ENCODE data around the gene VAV2.

Gene VAV2

GRCh38 chr9:133943036-133943780, 48.9 kb downstream of the VAV2 start:
- no peak overlapping the region for H3K27ac Mint-ChIP-seq
- ATAC-seq (no peak), DNase-seq (no peak)
- peaks cover 3% of the 10 kb centered on the region for H3K4me1 Mint-ChIP-seq
- no peaks in the 10 kb centered on the region for H3K9me3 Mint-ChIP-seq
- no peaks in the 10 kb centered on the region for H3K27me3 Mint-ChIP-seq
- no peak overlapping the region for H3K4me3 Mint-ChIP-seq
- H3K36me3 Mint-ChIP-seq (ENCODE audit: low read depth) = no peaks in the 10 kb centered on the region

GRCh38 chr9:133942206-133942975, 49.7 kb downstream of the VAV2 start:
- Mint-ChIP-seq H3K36me3 (ENCODE audit: low read depth) (no peaks in the 10 kb centered on the region), H3K27me3 (no peaks in the 10 kb centered on the region), H3K4me1 (peaks cover 3% of the 10 kb centered on the region), H3K4me3 (no peak overlapping the region), H3K9me3 (no peaks in the 10 kb centered on the region), H3K27ac (no peak overlapping the region)
- no peak for DNase-seq
- no peak for ATAC-seq

GRCh38 chr9:133939845-133940244, 52.3 kb downstream of the VAV2 start:
- no peaks in the 10 kb centered on the region for H3K4me1 Mint-ChIP-seq
- H3K27ac Mint-ChIP-seq = no peak overlapping the region
- H3K4me3 Mint-ChIP-seq = no peak overlapping the region
- no peak for DNase-seq
- no peaks in the 10 kb centered on the region for H3K27me3 Mint-ChIP-seq
- no peak for ATAC-seq
- no peaks in the 10 kb centered on the region for H3K36me3 Mint-ChIP-seq (ENCODE audit: low read depth)
- no peaks in the 10 kb centered on the region for H3K9me3 Mint-ChIP-seq

GRCh38 chr9:133939171-133939785, 52.8 kb downstream of the VAV2 start:
- no peaks in the 10 kb centered on the region for H3K9me3 Mint-ChIP-seq
- H3K27ac Mint-ChIP-seq = no peak overlapping the region
- no peaks in the 10 kb centered on the region for H3K4me1 Mint-ChIP-seq
- H3K36me3 Mint-ChIP-seq (ENCODE audit: low read depth) = no peaks in the 10 kb centered on the region
- H3K4me3 Mint-ChIP-seq = no peak overlapping the region
- ATAC-seq = no peak
- DNase-seq = no peak
- no peaks in the 10 kb centered on the region for H3K27me3 Mint-ChIP-seq

- Mint-ChIP-seq H3K4me3 (no peak overlapping the region), H3K27ac (no peak overlapping the region), H3K27me3 (no peaks in the 10 kb centered on the region), H3K9me3 (no peaks in the 10 kb centered on the region), H3K36me3 (ENCODE audit: low read depth) (no peaks in the 10 kb centered on the region), H3K4me1 (no peaks in the 10 kb centered on the region)
- no peak for ATAC-seq
- no peak for DNase-seq
These were observed 53.4 kb downstream of the VAV2 start for GRCh38 chr9:133938753-133939152.

- Mint-ChIP-seq H3K36me3 (ENCODE audit: low read depth) (no peaks in the 10 kb centered on the region), H3K27ac (no peak overlapping the region), H3K4me3 (no peak overlapping the region), H3K4me1 (no peaks in the 10 kb centered on the region), H3K27me3 (no peaks in the 10 kb centered on the region), H3K9me3 (no peaks in the 10 kb centered on the region)
- DNase-seq (no peak), ATAC-seq (no peak)
These were observed 54.0 kb downstream of the VAV2 start for GRCh38 chr9:133938086-133938485.

- no peak for ATAC-seq
- Mint-ChIP-seq H3K27me3 (no peaks in the 10 kb centered on the region), H3K27ac (no peak overlapping the region), H3K4me3 (no peak overlapping the region), H3K9me3 (no peaks in the 10 kb centered on the region), H3K36me3 (ENCODE audit: low read depth) (no peaks in the 10 kb centered on the region), H3K4me1 (no peaks in the 10 kb centered on the region)
- DNase-seq = no peak
These were observed 55.0 kb downstream of the VAV2 start for GRCh38 chr9:133937120-133937519.

GRCh38 chr9:133935328-133936005, 56.7 kb downstream of the VAV2 start:
- H3K9me3 Mint-ChIP-seq = no peaks in the 10 kb centered on the region
- H3K27me3 Mint-ChIP-seq = no peaks in the 10 kb centered on the region
- DNase-seq = no peak
- H3K27ac Mint-ChIP-seq = no peak overlapping the region
- H3K4me1 Mint-ChIP-seq = no peaks in the 10 kb centered on the region
- no peak for ATAC-seq
- no peaks in the 10 kb centered on the region for H3K36me3 Mint-ChIP-seq (ENCODE audit: low read depth)
- H3K4me3 Mint-ChIP-seq = no peak overlapping the region

GRCh38 chr9:133934482-133935232, 57.5 kb downstream of the VAV2 start:
- H3K4me3 Mint-ChIP-seq = no peak overlapping the region
- H3K9me3 Mint-ChIP-seq = no peaks in the 10 kb centered on the region
- H3K27ac Mint-ChIP-seq = no peak overlapping the region
- H3K27me3 Mint-ChIP-seq = no peaks in the 10 kb centered on the region
- DNase-seq = no peak
- H3K36me3 Mint-ChIP-seq (ENCODE audit: low read depth) = no peaks in the 10 kb centered on the region
- H3K4me1 Mint-ChIP-seq = no peaks in the 10 kb centered on the region
- no peak for ATAC-seq

GRCh38 chr9:133933426-133934026, 58.6 kb downstream of the VAV2 start:
- no peaks in the 10 kb centered on the region for H3K4me1 Mint-ChIP-seq
- H3K27me3 Mint-ChIP-seq = no peaks in the 10 kb centered on the region
- H3K36me3 Mint-ChIP-seq (ENCODE audit: low read depth) = no peaks in the 10 kb centered on the region
- DNase-seq (no peak), ATAC-seq (no peak)
- no peak overlapping the region for H3K4me3 Mint-ChIP-seq
- no peak overlapping the region for H3K27ac Mint-ChIP-seq
- H3K9me3 Mint-ChIP-seq = no peaks in the 10 kb centered on the region

GRCh38 chr9:133932633-133933032, 59.5 kb downstream of the VAV2 start:
- no peak for DNase-seq
- no peak for ATAC-seq
- Mint-ChIP-seq H3K9me3 (no peaks in the 10 kb centered on the region), H3K27me3 (no peaks in the 10 kb centered on the region), H3K4me3 (no peak overlapping the region), H3K36me3 (ENCODE audit: low read depth) (no peaks in the 10 kb centered on the region), H3K4me1 (no peaks in the 10 kb centered on the region), H3K27ac (no peak overlapping the region)

GRCh38 chr9:133932181-133932580, 59.9 kb downstream of the VAV2 start:
- no peak overlapping the region for H3K27ac Mint-ChIP-seq
- no peaks in the 10 kb centered on the region for H3K27me3 Mint-ChIP-seq
- ATAC-seq (no peak), DNase-seq (no peak)
- H3K4me3 Mint-ChIP-seq = no peak overlapping the region
- H3K9me3 Mint-ChIP-seq = no peaks in the 10 kb centered on the region
- H3K4me1 Mint-ChIP-seq = no peaks in the 10 kb centered on the region
- no peaks in the 10 kb centered on the region for H3K36me3 Mint-ChIP-seq (ENCODE audit: low read depth)

- Mint-ChIP-seq H3K9me3 (no peaks in the 10 kb centered on the region), H3K27ac (no peak overlapping the region), H3K27me3 (no peaks in the 10 kb centered on the region), H3K4me3 (no peak overlapping the region), H3K36me3 (ENCODE audit: low read depth) (no peaks in the 10 kb centered on the region), H3K4me1 (no peaks in the 10 kb centered on the region)
- peak; percentile 17 for ATAC-seq
- DNase-seq = no peak
These were observed 61.2 kb downstream of the VAV2 start for GRCh38 chr9:133930682-133931485.
